Measurements from ENCODE around the gene MPHOSPH9. TPM values are rescaled to one million over a fixed set of nuclear protein-coding genes. Genes with fewer than 3 reads are reported as not detected.

MPHOSPH9 gene
- total RNA-seq, 1 experiment from 2014 or later: 60.5 TPM

GRCh38 chr12:123111498-123112165 is 121.3 kb downstream of the MPHOSPH9 start:
- H3K4ac ChIP-seq (ENCODE audit: low read depth, low read length): no peak overlapping the region
- Mint-ChIP-seq H3K9me3 (no peaks in the 10 kb centered on the region), H3K27ac (no peak overlapping the region), H3K27me3 (ENCODE audit: low read depth) (peaks cover 52% of the 10 kb centered on the region), H3K36me3 (ENCODE audit: insufficient read depth in 1 of 3, low read depth in 3 of 3) (no peaks in the 10 kb centered on the region), H3K4me3 (no peak overlapping the region), H3K4me1 (peaks cover 24 to 31% of the 10 kb centered on the region in 2 experiments)
- no peak overlapping the region for H2AFZ ChIP-seq (ENCODE audit: low read length)
- no peak overlapping the region for H2BK120ac ChIP-seq (ENCODE audit: low read depth, low read length, poor library complexity, severe bottlenecking)
- H3K9me3 ChIP-seq (ENCODE audit: control insufficient read depth, low read depth, low read length): no peaks in the 10 kb centered on the region
- no peak overlapping the region for H3K56ac ChIP-seq (ENCODE audit: insufficient read length, low read depth, low read length)
- H2BK12ac ChIP-seq (ENCODE audit: insufficient read length, low read depth, low read length): no peak overlapping the region
- DNase-seq: no peak
- no peak overlapping the region for H4K5ac ChIP-seq (ENCODE audit: insufficient read length, low read depth, low read length)
- no peaks in the 10 kb centered on the region for H3K27me3 ChIP-seq (ENCODE audit: insufficient read depth, low read length)
- H3K23ac ChIP-seq (ENCODE audit: insufficient read length, low read depth, low read length): no peak overlapping the region
- no peaks in the 10 kb centered on the region for H3K79me2 ChIP-seq (ENCODE audit: insufficient read depth, low read length)
- H3K14ac ChIP-seq (ENCODE audit: insufficient read depth, low read length): no peak overlapping the region
- no peak overlapping the region for H4K8ac ChIP-seq (replicated peaks; ENCODE audit: insufficient read length, low read depth, low read length)
- no peak overlapping the region for H3K27ac ChIP-seq (ENCODE audit: insufficient read length, low read depth, low read length)
- no peaks in the 10 kb centered on the region for H3K79me1 ChIP-seq (ENCODE audit: insufficient read depth, low read depth, low read length, poor library complexity, severe bottlenecking)
- no peak overlapping the region for H3K18ac ChIP-seq (ENCODE audit: insufficient read length, low read depth, low read length)
- H3T11ph ChIP-seq (ENCODE audit: low read length): no peak overlapping the region
- TF ChIP-seq CTCF (conservative IDR thresholded peaks at IDR 0.05): no peak
- H4K20me1 ChIP-seq (ENCODE audit: control insufficient read depth, insufficient read depth, insufficient read length): no peaks in the 10 kb centered on the region
- H2BK5ac ChIP-seq (ENCODE audit: insufficient read length, low read length): no peak overlapping the region
- no CpG with 5 or more reads among the region's 19 CpGs for WGBS (ENCODE audit: extremely low coverage, insufficient read length, low lambda C conversion rate)
- H3K9ac ChIP-seq (ENCODE audit: extremely low read depth, insufficient read length, low read length): no peak overlapping the region
- H2BK15ac ChIP-seq (ENCODE audit: low read depth, low read length): no peak overlapping the region
- peaks cover 9% of the 10 kb centered on the region; the same call in 1 of the 2 replicates for H3K4me1 ChIP-seq (ENCODE audit: insufficient read depth, low read length)
- no peak overlapping the region for H4K91ac ChIP-seq (ENCODE audit: insufficient read length, low read depth, low read length)
- no peak overlapping the region for H2AK5ac ChIP-seq (ENCODE audit: insufficient read length, low read length)
- no peaks in the 10 kb centered on the region for H3K23me2 ChIP-seq (ENCODE audit: insufficient read length, low read depth, low read length, poor library complexity, severe bottlenecking)
- H2BK20ac ChIP-seq (ENCODE audit: low read depth, low read length, poor library complexity, severe bottlenecking): no peak overlapping the region
- H3K4me2 ChIP-seq (ENCODE audit: insufficient read depth, insufficient read length, low read length): no peak overlapping the region
